K562 (cell line): ENCODE data around the gene CFDP1. TPM values are rescaled to one million over a fixed set of nuclear protein-coding genes. Genes with fewer than 3 reads are reported as not detected.

Experiments used
- BHLHE40 ChIP-seq: IDR thresholded peaks from 2 replicates; pipeline ENCODE4 v1.6.1; 2011; ENCODE audit warnings: low read length, improper control_type of control experiment
- E2F4 ChIP-seq: sonication (generic); formaldehyde crosslinking; IDR thresholded peaks from 2 replicates; pipeline ENCODE4 v1.8.0; 2022; ENCODE audit warnings: mild to moderate bottlenecking, low read depth, missing genetic modification reagents
- EHMT2 ChIP-seq: fragments of 450-650 bp; IDR thresholded peaks from 2 replicates; pipeline ENCODE4 v1.6.1; 2018; ENCODE audit warnings: antibody characterized with exemption
- EWSR1 ChIP-seq: fragments of 450-650 bp; IDR thresholded peaks from 2 replicates; pipeline ENCODE4 v1.6.1; 2018; ENCODE audit warnings: borderline replicate concordance, mild to moderate bottlenecking, low read depth, moderate library complexity; ENCODE audit not compliant: partially characterized antibody
- FOXK1 ChIP-seq: sonication (generic); formaldehyde crosslinking; IDR thresholded peaks from 2 replicates; pipeline ENCODE4 v1.8.0; 2022; ENCODE audit warnings: missing genetic modification reagents, mild to moderate bottlenecking, borderline replicate concordance
- GTF2F1 ChIP-seq: IDR thresholded peaks from 2 replicates; pipeline ENCODE4 v1.6.1; 2011; ENCODE audit warnings: low read depth, low read length, improper control_type of control experiment
- HDAC1 ChIP-seq, 2 experiments: fragments of 450-650 bp; IDR thresholded peaks; 2 replicates each; pipeline ENCODE4 v1.6.1; 2016 to 2017; ENCODE audit warnings: inconsistent platforms in 1 of 2, mild to moderate bottlenecking in 1 of 2, moderate library complexity in 1 of 2
- JUNB ChIP-seq: fragments of 450-650 bp; formaldehyde crosslinking; conservative IDR thresholded peaks from 2 replicates; pipeline ENCODE4 v1.4.0; 2020; ENCODE audit warnings: mild to moderate bottlenecking
- MAFK ChIP-seq: IDR thresholded peaks from 2 replicates; pipeline ENCODE4 v1.6.1; 2011; ENCODE audit warnings: low read length, improper control_type of control experiment
- PHB ChIP-seq: fragments of 250-450 bp; sonication (Bioruptor Pico); IDR thresholded peaks from 2 replicates; pipeline ENCODE4 v1.5.0; 2021
- POLR2A ChIP-seq: fragments of 450-650 bp; conservative IDR thresholded peaks from 2 replicates; pipeline ENCODE4 v1.6.1; 2016
- PTBP1 ChIP-seq: fragments of 200-400 bp; formaldehyde crosslinking; IDR thresholded peaks from 2 replicates; pipeline ENCODE4 v1.6.1; 2017; ENCODE audit warnings: low read depth, low read length
- PTRF ChIP-seq: fragments of 450-650 bp; IDR thresholded peaks from 2 replicates; pipeline ENCODE4 v1.6.1; 2016; ENCODE audit warnings: mild to moderate bottlenecking, missing genetic modification characterization, missing compliant biosample characterization
- SMARCC2 ChIP-seq: fragments of 450-650 bp; IDR thresholded peaks from 2 replicates; pipeline ENCODE4 v1.6.1; 2017; ENCODE audit warnings: antibody characterized with exemption, moderate library complexity, mild to moderate bottlenecking, low read depth
- SUPT5H ChIP-seq: fragments of 450-650 bp; IDR thresholded peaks from 2 replicates; pipeline ENCODE4 v1.6.1; 2016
- TRIM24 ChIP-seq, 2 experiments: fragments of 450-650 bp; IDR thresholded peaks; 2 replicates each; pipeline ENCODE4 v1.6.1; 2016
- ZBTB11 ChIP-seq, 3 experiments: fragments of 200-800 bp in 1 of 3; fragments of 250-450 bp in 1 of 3; fragments of 450-650 bp in 1 of 3; sonication (Bioruptor Pico) in 1 of 3; sonication (Bioruptor generic) in 1 of 3; formaldehyde crosslinking in 1 of 3; IDR thresholded peaks; 2 replicates each; pipeline versions ENCODE4 v1.6.1 to v1.8.0; 2016 to 2022; ENCODE audit warnings: mild to moderate bottlenecking in 2 of 3, missing genetic modification characterization in 2 of 3, missing compliant biosample characterization in 1 of 3, moderate library complexity in 1 of 3
- ZKSCAN1 ChIP-seq: fragments of 150-350 bp; IDR thresholded peaks from 2 replicates; pipeline ENCODE4 v1.6.1; 2016; ENCODE audit warnings: low read depth, low read length
- ZNF134 ChIP-seq: fragments of 250-450 bp; sonication (Bioruptor Pico); conservative IDR thresholded peaks from 2 replicates; pipeline ENCODE4 v1.4.0; 2020
- ZNF239 ChIP-seq: fragments of 250-450 bp; sonication (Bioruptor Pico); IDR thresholded peaks from 2 replicates; pipeline ENCODE4 v1.4.0; 2020; ENCODE audit warnings: mild to moderate bottlenecking
- ZNF274 ChIP-seq: IDR thresholded peaks from 2 replicates; pipeline ENCODE4 v1.6.1; 2011; ENCODE audit warnings: low read depth, mild to moderate bottlenecking, low read length, moderate library complexity, borderline replicate concordance
- ZNF324 ChIP-seq: fragments of 250-450 bp; sonication (Bioruptor Pico); IDR thresholded peaks from 2 replicates; pipeline ENCODE4 v1.4.0; 2020; ENCODE audit warnings: mild to moderate bottlenecking
- ZNF668 ChIP-seq: fragments of 250-450 bp; sonication (Bioruptor Pico); IDR thresholded peaks from 2 replicates; pipeline ENCODE4 v1.8.0; 2022; ENCODE audit warnings: mild to moderate bottlenecking, inconsistent platforms
- polyA plus RNA-seq, 8 experiments: library from polyadenylated mRNA; depleted of rRNA in 4 of 8; stranded (reverse) in 5 of 8; unstranded in 3 of 8; fragments of >200 nt; fragmentation: Nextera tagmentation in 2 of 8; fragmentation: Illumina TruSeq in 1 of 8; extraction: Ambion mirVana in 2 of 8; extraction: Trizol in 1 of 8; gene quantifications; 2 replicates each; pipeline versions ENCODE4 v1.2.1 to v1.2.3, GENCODE V29; 2011 to 2014; ENCODE audit warnings: inconsistent platforms in 1 of 8, missing spikeins in 1 of 8
- total RNA-seq, 7 experiments: library from RNA; depleted of rRNA in 6 of 7; stranded (reverse); fragments of >200 nt in 6 of 7; fragmentation: Illumina TruSeq in 2 of 7; extraction: Trizol in 2 of 7; gene quantifications; 2 replicates each; pipeline versions ENCODE4 v1.2.1 to v1.2.3, GENCODE V29; 2011 to 2021; ENCODE audit warnings: low replicate concordance in 1 of 7
- TF ChIP-seq, protein P1 (sequence below): sonication (generic); formaldehyde crosslinking; IDR thresholded peaks from 2 replicates; pipeline ENCODE4 v1.8.0; 2022; ENCODE audit warnings: missing genetic modification reagents, mild to moderate bottlenecking, moderate library complexity, borderline replicate concordance
- TF ChIP-seq, protein P2 (sequence below): fragments of 250-450 bp; sonication (Bioruptor Pico); IDR thresholded peaks from 2 replicates; pipeline ENCODE4 v1.9.0; 2021; ENCODE audit warnings: mild to moderate bottlenecking

Gene CFDP1
- total and polyA plus RNA-seq, 9 of the 15 experiments (the other 6 are each of a cell fraction or from before 2014, with no cell fraction given), result 31.5 to 78.4 (median 61.7) TPM

DNA sequence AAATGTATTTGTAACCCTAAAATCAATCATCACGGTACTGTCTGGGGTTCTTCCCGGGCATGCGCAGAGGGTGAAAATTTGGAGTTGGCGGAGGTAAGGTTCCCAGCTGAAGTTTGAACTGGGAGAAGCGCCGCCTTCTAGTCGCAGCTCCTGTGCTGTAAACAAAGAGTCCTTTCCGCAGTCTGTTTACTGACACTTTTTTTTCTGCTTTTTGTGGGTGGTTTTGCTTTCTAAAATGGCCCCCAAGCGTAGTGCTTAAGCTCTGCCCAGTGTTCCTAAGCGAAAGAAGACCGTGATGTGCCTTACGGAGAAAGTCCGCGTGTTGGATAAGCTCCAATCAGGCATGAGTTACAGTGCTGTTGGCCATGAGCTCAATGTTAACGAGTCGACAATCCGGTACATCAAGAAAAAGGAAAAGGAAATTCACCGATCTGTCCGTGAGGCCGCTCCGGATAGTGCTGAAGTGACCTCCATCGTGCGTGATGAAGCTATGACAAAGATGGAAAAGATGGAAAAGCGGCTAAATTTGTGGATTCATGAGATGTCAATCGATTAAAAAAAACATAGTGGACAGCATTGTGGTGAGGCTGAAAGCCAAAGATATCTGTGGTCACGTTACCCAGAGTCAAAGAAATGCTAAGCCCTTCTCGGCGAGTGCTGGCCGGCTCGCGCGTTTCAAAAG, 570 bp upstream of the CFDP1 start (continued):
- TF ChIP-seq ZBTB11 (CRISPR knock-in tag; IDR thresholded peaks at IDR 0.05) (peak in 1 of 3 experiments; percentile 26; a peak in 1 of 6 replicates), POLR2A (peak; percentile 68; the same call in 1 of the 2 replicates), ZNF239 (CRISPR knock-in tag) (no peak), ZNF274 (no peak), SUPT5H (peak; percentile 56), ZNF668 (CRISPR knock-in tag) (no peak), PTBP1 (no peak), MAFK (no peak), HDAC1 (IDR thresholded peaks at IDR 0.05) (peak in 1 of 2 experiments; percentile 67; a peak in 2 of 4 replicates), ZNF324 (CRISPR knock-in tag) (no peak), GTF2F1 (no peak), BHLHE40 (no peak; the same call in 1 of the 2 replicates), EWSR1 (no peak), JUNB (CRISPR knock-in tag) (no peak), ZKSCAN1 (no peak), E2F4 (CRISPR knock-in tag) (no peak), EHMT2 (peak; percentile 74; the same call in 1 of the 2 replicates), ZNF134 (CRISPR knock-in tag) (no peak), SMARCC2 (0 out of 2 replicates have a peak, but pooled peaks have one; percentile 16), FOXK1 (CRISPR knock-in tag) (peak; percentile 87; the same call in 1 of the 2 replicates), PHB (CRISPR knock-in tag) (no peak), TRIM24 (IDR thresholded peaks at IDR 0.05) (0 out of 4 replicates have a peak, but pooled peaks of 1 of the 2 experiments have one; percentile 19), PTRF (tag) (peak; percentile 60; the same call in 1 of the 2 replicates)
- TF ChIP-seq, protein P1, sequence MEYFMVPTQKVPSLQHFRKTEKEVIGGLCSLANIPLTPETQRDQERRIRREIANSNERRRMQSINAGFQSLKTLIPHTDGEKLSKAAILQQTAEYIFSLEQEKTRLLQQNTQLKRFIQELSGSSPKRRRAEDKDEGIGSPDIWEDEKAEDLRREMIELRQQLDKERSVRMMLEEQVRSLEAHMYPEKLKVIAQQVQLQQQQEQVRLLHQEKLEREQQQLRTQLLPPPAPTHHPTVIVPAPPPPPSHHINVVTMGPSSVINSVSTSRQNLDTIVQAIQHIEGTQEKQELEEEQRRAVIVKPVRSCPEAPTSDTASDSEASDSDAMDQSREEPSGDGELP, result peak; percentile 41; the same call in 1 of the 2 replicates
- TF ChIP-seq, protein P2, sequence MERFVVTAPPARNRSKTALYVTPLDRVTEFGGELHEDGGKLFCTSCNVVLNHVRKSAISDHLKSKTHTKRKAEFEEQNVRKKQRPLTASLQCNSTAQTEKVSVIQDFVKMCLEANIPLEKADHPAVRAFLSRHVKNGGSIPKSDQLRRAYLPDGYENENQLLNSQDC, result 0 out of 2 replicates have a peak, but pooled peaks have one; percentile 20
